HepG2 (cell line): ENCODE measurements around the gene RPF1. TPM values are rescaled to one million over a fixed set of nuclear protein-coding genes. Genes with fewer than 3 reads are reported as not detected.
A peak's percentile ranks its signal among the peaks of the same experiment; 100 is the strongest.

ENCODE experiments used
- ATAC-seq: fragments of 200-7000 bp; cut with Tn5 transposase; 3 replicates; pipeline ENCODE4 v1.9.1; 2020; ENCODE audit warnings: mild to moderate bottlenecking, moderate library complexity
- BruUV-seq: library from RNA; stranded (reverse); fragments of 400-500 nt; replicated peaks from 2 replicates; lab custom pipeline; 2021; lab: Mats Ljungman, UMichigan
- CTCF ChIA-PET: fragments of 300-600 bp; formaldehyde crosslinking; extraction: SDS; loops from one replicate; lab custom pipeline; 2021; ENCODE audit warnings: low total read pairs, inconsistent platforms, low intra/inter-chr PET ratio; lab: Yijun Ruan, JAX
- POLR2A ChIA-PET: fragments of 350-600 bp; sonication (Branson Sonifier 250); formaldehyde crosslinking; loops from one replicate; lab custom pipeline; 2020; ENCODE audit warnings: antibody characterized with exemption, inconsistent platforms; lab: Yijun Ruan, JAX
- DNase-seq: peaks from one replicate; pipeline ENCODE4 v3.0.0-alpha.2; 2015; ENCODE audit warnings: low spot score
- FAIRE-seq: peaks from 3 replicates; lab custom pipeline; 2011; peaks lifted over from hg19 to GRCh38; lab: Jason Lieb, UNC
- H2AFZ ChIP-seq: one replicate; pipeline ENCODE4 v1.6.1; 2011; ENCODE audit warnings: low read length, inconsistent platforms
- H3K27ac ChIP-seq: fragments of 300-600 bp; 3 replicates; pipeline ENCODE4 v1.8.0; 2011; ENCODE audit warnings: mixed run types, mild to moderate bottlenecking, mixed read lengths, low read length, inconsistent platforms; ENCODE audit not compliant: insufficient read depth; ENCODE audit errors: extremely low read length
- H3K27me3 ChIP-seq, 2 experiments: fragments of 200-600 bp in 1 of 2; 2 replicates in 1 of 2; 3 replicates in 1 of 2; pipeline versions ENCODE4 v1.6.0 to v1.8.0; 2011; ENCODE audit warnings: low read length in 2 of 2, mild to moderate bottlenecking in 2 of 2, moderate library complexity in 2 of 2, inconsistent platforms in 1 of 2; ENCODE audit not compliant: insufficient read depth in 2 of 2, control insufficient read depth in 1 of 2
- H3K36me3 ChIP-seq, 2 experiments: fragments of 200-600 bp in 1 of 2; replicated peaks in 1 of 2; 2 replicates in 1 of 2; 3 replicates in 1 of 2; pipeline versions ENCODE4 v1.5.1 to v1.8.0; 2011; ENCODE audit warnings: low read length in 2 of 2, inconsistent platforms in 1 of 2; ENCODE audit not compliant: insufficient read depth in 2 of 2, control insufficient read depth in 1 of 2
- H3K4me1 ChIP-seq: 2 replicates; pipeline ENCODE4 v1.5.1; 2012; ENCODE audit warnings: low read length, inconsistent platforms; ENCODE audit not compliant: insufficient read depth
- H3K4me2 ChIP-seq: 2 replicates; pipeline ENCODE4 v1.6.0; 2011; ENCODE audit warnings: low read depth, low read length, inconsistent platforms
- H3K4me3 ChIP-seq, 3 experiments: fragments of 200-600 bp in 1 of 3; sonication (generic), shearing (Covaris generic) in 1 of 3; replicated peaks in 1 of 3; 2 replicates each; pipeline ENCODE4 v1.5.1; 2011 to 2016; ENCODE audit warnings: low read length in 3 of 3, inconsistent platforms in 2 of 3, low read depth in 2 of 3, mild to moderate bottlenecking in 2 of 3, control low read depth in 1 of 3, mixed read lengths in 1 of 3; ENCODE audit not compliant: insufficient read depth in 1 of 3
- H3K79me2 ChIP-seq: one replicate; pipeline ENCODE4 v1.6.1; 2011; ENCODE audit warnings: low read length, inconsistent platforms; ENCODE audit not compliant: insufficient read depth
- H3K9ac ChIP-seq: 2 replicates; pipeline ENCODE4 v1.6.0; 2011; ENCODE audit warnings: mild to moderate bottlenecking, low read depth, low read length, inconsistent platforms; ENCODE audit not compliant: insufficient read depth
- H3K9me3 ChIP-seq: 2 replicates; pipeline ENCODE4 v1.5.1; 2012; ENCODE audit warnings: mild to moderate bottlenecking, low read length
- H4K20me1 ChIP-seq: 2 replicates; pipeline ENCODE4 v1.6.0; 2011; ENCODE audit warnings: inconsistent platforms, mild to moderate bottlenecking, low read length, moderate library complexity; ENCODE audit not compliant: insufficient read depth
- ATF1 ChIP-seq: IDR thresholded peaks from 2 replicates; pipeline ENCODE4 v1.6.1; 2016; ENCODE audit warnings: mild to moderate bottlenecking, control low read depth
- IRF2 ChIP-seq: IDR thresholded peaks from 2 replicates; pipeline ENCODE4 v1.6.1; 2018; ENCODE audit warnings: missing genetic modification reagents, missing compliant biosample characterization
- NFAT5 ChIP-seq: sonication (generic); formaldehyde crosslinking; IDR thresholded peaks from 2 replicates; pipeline ENCODE4 v1.4.0; 2020; ENCODE audit warnings: missing genetic modification reagents
- NKX3-1 ChIP-seq: sonication (generic); formaldehyde crosslinking; IDR thresholded peaks from 2 replicates; pipeline ENCODE4 v1.5.0; 2020; ENCODE audit warnings: missing genetic modification reagents
- POLR2A ChIP-seq, 2 experiments: IDR thresholded peaks; 2 replicates each; pipeline ENCODE4 v1.6.1; 2011; ENCODE audit warnings: low read depth in 2 of 2, low read length in 2 of 2, mild to moderate bottlenecking in 1 of 2, moderate library complexity in 1 of 2; ENCODE audit not compliant: insufficient read depth in 1 of 2
- ZNF552 ChIP-seq: sonication (generic); formaldehyde crosslinking; IDR thresholded peaks from 2 replicates; pipeline ENCODE4 v1.9.0; 2022; ENCODE audit warnings: missing genetic modification reagents, mild to moderate bottlenecking, borderline replicate concordance
- ZNF652 ChIP-seq: IDR thresholded peaks from 2 replicates; pipeline ENCODE4 v1.6.1; 2016; ENCODE audit warnings: low read depth, borderline replicate concordance
- ZNF761 ChIP-seq: sonication (generic); formaldehyde crosslinking; conservative IDR thresholded peaks from 2 replicates; pipeline ENCODE4 v1.4.0; 2020; ENCODE audit warnings: mild to moderate bottlenecking, missing genetic modification reagents
- ZNF766 ChIP-seq: sonication (generic); formaldehyde crosslinking; IDR thresholded peaks from 2 replicates; pipeline ENCODE4 v1.5.0; 2020; ENCODE audit warnings: missing genetic modification reagents, borderline replicate concordance
- ZNF800 ChIP-seq: sonication (generic); formaldehyde crosslinking; IDR thresholded peaks from 2 replicates; pipeline ENCODE4 v1.4.0; 2020; ENCODE audit warnings: missing genetic modification reagents
- ZSCAN12 ChIP-seq: sonication (generic); formaldehyde crosslinking; IDR thresholded peaks from 2 replicates; pipeline ENCODE4 v1.9.0; 2021; ENCODE audit warnings: mild to moderate bottlenecking, missing genetic modification reagents
- WGBS: methylation state at CpG from one replicate; pipeline ENCODE4 v1.1.6; 2017; ENCODE audit warnings: low lambda C conversion rate; 5-methylcytosine and 5-hydroxymethylcytosine counted together
- in situ Hi-C: cut with HindIII; loops from 2 replicates; pipeline ENCODE4 v1.10.0; 2017; ENCODE audit warnings: low pct_unique_long_range_greater_than_20kb; ENCODE audit not compliant: extremely low pct_ligation_motif_present
- intact Hi-C: fragments of 100-400 bp; cut with micrococcal nuclease; formaldehyde crosslinking; loops from one replicate; pipeline ENCODE4 v1.10.0; 2022; ENCODE audit not compliant: unreplicated experiment
- polyA plus RNA-seq, 8 experiments: library from polyadenylated mRNA; depleted of rRNA in 3 of 8; stranded (reverse) in 7 of 8; unstranded in 1 of 8; fragments of >200 nt; fragmentation: Illumina TruSeq in 4 of 8; extraction: Trizol in 4 of 8; gene quantifications; 2 replicates each; pipeline versions ENCODE4 v1.2.1 to v1.2.3, GENCODE V29; 2011 to 2016; ENCODE audit warnings: low read depth in 4 of 8, missing spikeins in 1 of 8, mixed read lengths in 1 of 8; ENCODE audit not compliant: insufficient read depth in 1 of 8
- total RNA-seq, 5 experiments: library from RNA; depleted of rRNA; stranded (reverse); fragments of >200 nt; fragmentation: Illumina TruSeq; extraction: Trizol; gene quantifications; 2 replicates each; pipeline ENCODE4 v1.2.3, GENCODE V29; 2016; ENCODE audit warnings: low read depth in 1 of 5

The RPF1 gene
- total and polyA plus RNA-seq, 2 of the 13 experiments (the other 11 are each of a cell fraction or from before 2014, with no cell fraction given): 23.0 to 39.0 TPM

GRCh38 chr1:84497631-84498275, 18.7 kb downstream of the RPF1 start:
- H3K9me3 ChIP-seq: no peaks in the 10 kb centered on the region
- H3K27me3 ChIP-seq: no peaks in the 10 kb centered on the region
- no peak for ATAC-seq
- intact Hi-C loops: no loop called here
- H3K4me3 ChIP-seq: no peak overlapping the region
- CTCF ChIA-PET: no interaction called here
- TSS peak; percentile 0 for BruUV-seq
- no peak overlapping the region for H3K4me2 ChIP-seq
- no peak overlapping the region for H3K27ac ChIP-seq
- no peak overlapping the region for H2AFZ ChIP-seq
- H4K20me1 ChIP-seq: peaks cover 42% of the 10 kb centered on the region
- H3K36me3 ChIP-seq: peaks cover 10 to 72% of the 10 kb centered on the region in 2 experiments
- peaks cover 37% of the 10 kb centered on the region for H3K79me2 ChIP-seq
- 0 out of 4 replicates have a peak, but pooled peaks of 1 of the 2 experiments have one; percentile 32 for TF ChIP-seq POLR2A (IDR thresholded peaks at IDR 0.05; ENCODE audit: insufficient read depth in 1 of 2, low read depth in 2 of 2, low read length in 2 of 2)
- no peak for TF ChIP-seq ATF1 (CRISPR knock-in tag)
- peak; percentile 57; the same call in 1 of the 2 replicates for TF ChIP-seq ZNF652 (CRISPR knock-in tag)
- peaks cover 23% of the 10 kb centered on the region for H3K4me1 ChIP-seq
- POLR2A ChIA-PET: interaction anchor here (3.1 kb wide), 1 partner anchor 9 kb away, joined by 17 read pairs; the partner anchor contains the start of genes GNG5 and SPATA1
- WGBS: 83% methylated on average over 2 of the region's 2 CpGs
- no peak for DNase-seq
- in situ Hi-C loops: no loop called here
- H3K9ac ChIP-seq: no peak overlapping the region
- no peak for FAIRE-seq

- H3K27ac ChIP-seq: no peak overlapping the region
- in situ Hi-C loops (no loop called here), intact Hi-C loops (no loop called here)
- no peak overlapping the region for H3K9ac ChIP-seq
- no peak overlapping the region for H2AFZ ChIP-seq
- 89% methylated on average over 5 of the region's 5 CpGs for WGBS
- peaks cover 44% of the 10 kb centered on the region for H3K4me1 ChIP-seq
- peak overlapping the region in 1 of 3 experiments; percentile 97; a peak in 1 of 6 replicates for H3K4me3 ChIP-seq
- POLR2A ChIA-PET: interaction anchor here (1.1 to 4.9 kb wide), 2 partner anchors 23 to 71 kb away, joined by 4 to 90 read pairs; partner anchors contain the start of gene CTBS
- DNase-seq: no peak
- no peak for ATAC-seq
- peaks cover 4 to 28% of the 10 kb centered on the region in 2 experiments; a peak in 4 of 5 replicates for H3K36me3 ChIP-seq
- FAIRE-seq: no peak
- peaks cover 62% of the 10 kb centered on the region for H4K20me1 ChIP-seq
- no peaks in the 10 kb centered on the region for H3K27me3 ChIP-seq
- no TSS peak for BruUV-seq
- peaks cover 69% of the 10 kb centered on the region for H3K79me2 ChIP-seq
- no peaks in the 10 kb centered on the region for H3K9me3 ChIP-seq
- H3K4me2 ChIP-seq: peak overlapping the region; percentile 96
- CTCF ChIA-PET: no interaction called here
- TF ChIP-seq IRF2: no peak
- TF ChIP-seq ZNF761: no peak
- TF ChIP-seq ZNF766 (CRISPR knock-in tag): no peak
- no peak for TF ChIP-seq ZNF800 (CRISPR knock-in tag)
- no peak for TF ChIP-seq NKX3-1 (CRISPR knock-in tag)
- TF ChIP-seq NFAT5 (CRISPR knock-in tag): no peak
- no peak for TF ChIP-seq ZSCAN12 (CRISPR knock-in tag)
- no peak for TF ChIP-seq ZNF552
Observed at GRCh38 chr1:84502927-84503326, 23.9 kb downstream of the RPF1 start.
